ENCODE results near the gene PERCC1.

The PERCC1 gene

DNA sequence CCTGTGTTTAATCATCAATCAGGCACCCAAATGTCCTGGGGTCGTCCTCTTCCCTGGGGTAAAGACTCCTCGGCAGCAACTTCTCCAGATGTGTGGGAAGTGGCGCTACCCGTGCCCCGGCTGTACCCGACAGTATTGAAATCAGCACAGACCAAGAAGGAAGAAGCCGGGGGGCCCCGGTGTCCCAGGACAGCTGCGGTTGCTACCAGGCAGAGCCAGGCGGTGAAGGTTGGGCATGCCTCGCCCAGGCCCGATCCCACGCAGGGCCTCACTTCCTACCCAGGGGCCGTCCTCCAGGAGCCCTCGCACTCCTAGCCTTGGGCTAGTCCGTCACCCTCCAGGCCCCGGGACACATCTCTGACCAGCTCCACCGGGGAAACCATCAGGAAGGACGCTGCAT lies 22.4 kb downstream of the PERCC1 start:
- TF ChIP-seq, protein P1, sequence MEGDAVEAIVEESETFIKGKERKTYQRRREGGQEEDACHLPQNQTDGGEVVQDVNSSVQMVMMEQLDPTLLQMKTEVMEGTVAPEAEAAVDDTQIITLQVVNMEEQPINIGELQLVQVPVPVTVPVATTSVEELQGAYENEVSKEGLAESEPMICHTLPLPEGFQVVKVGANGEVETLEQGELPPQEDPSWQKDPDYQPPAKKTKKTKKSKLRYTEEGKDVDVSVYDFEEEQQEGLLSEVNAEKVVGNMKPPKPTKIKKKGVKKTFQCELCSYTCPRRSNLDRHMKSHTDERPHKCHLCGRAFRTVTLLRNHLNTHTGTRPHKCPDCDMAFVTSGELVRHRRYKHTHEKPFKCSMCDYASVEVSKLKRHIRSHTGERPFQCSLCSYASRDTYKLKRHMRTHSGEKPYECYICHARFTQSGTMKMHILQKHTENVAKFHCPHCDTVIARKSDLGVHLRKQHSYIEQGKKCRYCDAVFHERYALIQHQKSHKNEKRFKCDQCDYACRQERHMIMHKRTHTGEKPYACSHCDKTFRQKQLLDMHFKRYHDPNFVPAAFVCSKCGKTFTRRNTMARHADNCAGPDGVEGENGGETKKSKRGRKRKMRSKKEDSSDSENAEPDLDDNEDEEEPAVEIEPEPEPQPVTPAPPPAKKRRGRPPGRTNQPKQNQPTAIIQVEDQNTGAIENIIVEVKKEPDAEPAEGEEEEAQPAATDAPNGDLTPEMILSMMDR (IDR thresholded peaks at IDR 0.05): no peak
- TF ChIP-seq ZFX (IDR thresholded peaks at IDR 0.05; ENCODE audit: borderline replicate concordance): no peak
- H3K27ac ChIP-seq: no peak overlapping the region

DNA sequence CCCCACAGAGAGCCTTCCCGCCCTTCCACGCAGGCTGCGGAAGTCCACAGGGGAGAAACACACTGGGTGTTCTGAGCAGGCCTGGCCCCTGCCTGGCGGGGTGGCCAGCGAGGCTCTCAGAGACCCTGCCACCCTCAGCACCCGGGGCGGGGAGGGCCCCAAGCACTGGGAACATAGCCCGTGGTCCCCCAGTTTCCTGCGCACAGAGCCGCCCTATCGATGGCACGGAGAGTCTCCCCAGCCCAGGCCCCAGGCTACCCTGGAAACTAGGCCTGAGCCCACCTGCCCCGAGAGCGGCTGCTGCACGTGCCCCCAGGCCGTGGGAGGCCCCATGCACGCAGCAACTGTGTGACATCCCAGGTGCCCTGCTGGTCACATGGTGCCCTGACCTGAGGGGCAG lies 23.7 kb downstream of the PERCC1 start:
- TF ChIP-seq, protein P1 (IDR thresholded peaks at IDR 0.05): no peak
- TF ChIP-seq ZFX (IDR thresholded peaks at IDR 0.05; ENCODE audit: borderline replicate concordance): no peak
- no peak overlapping the region for H3K27ac ChIP-seq

DNA sequence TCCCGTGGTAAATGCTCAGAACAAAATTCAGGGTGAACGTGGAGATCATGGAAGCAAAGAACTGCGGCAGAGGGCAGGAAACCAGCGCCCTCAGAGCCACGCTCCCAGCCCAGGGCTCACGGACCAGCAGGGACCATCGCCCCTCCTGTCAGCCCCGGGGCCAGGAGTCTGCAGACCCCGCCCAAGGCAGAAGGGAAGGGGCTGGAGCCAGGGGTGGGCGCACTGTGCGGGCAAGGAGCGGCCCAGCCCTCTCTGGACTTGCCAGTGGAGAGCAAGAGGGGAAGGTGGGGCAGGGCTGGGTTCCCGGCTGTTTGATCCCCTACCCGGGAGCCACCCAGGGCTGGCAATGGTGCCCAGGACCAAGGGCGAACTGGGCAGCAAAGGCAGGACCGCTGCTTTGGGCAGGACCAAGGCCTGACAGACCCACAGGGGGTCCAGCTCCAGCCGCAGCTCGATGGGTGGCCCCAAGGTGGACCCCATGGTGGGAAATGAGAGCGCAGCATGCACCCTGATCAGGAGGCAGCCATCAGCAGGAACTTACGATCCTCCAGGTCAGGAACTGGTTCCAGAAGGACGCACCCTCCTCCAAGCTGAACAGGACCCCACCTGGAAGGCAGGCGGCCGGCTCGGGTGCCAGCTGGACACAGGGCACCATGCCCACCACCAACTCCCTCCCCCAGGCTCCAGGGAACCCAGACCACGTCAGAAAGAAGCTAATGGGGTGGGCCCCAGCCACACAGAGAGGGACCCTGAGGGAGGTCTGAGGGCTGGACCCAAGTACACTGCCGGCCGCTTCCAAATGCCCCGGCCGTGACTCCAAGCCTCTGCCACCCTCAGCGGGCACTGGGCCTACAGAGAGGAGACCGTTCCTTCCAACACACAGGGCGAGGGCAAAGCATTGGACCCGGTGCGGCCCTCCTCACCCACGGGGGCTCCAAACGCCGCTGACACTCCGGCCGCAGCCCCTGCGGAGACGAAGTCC lies 24.6 kb downstream of the PERCC1 start:
- TF ChIP-seq ZFX (IDR thresholded peaks at IDR 0.05; ENCODE audit: borderline replicate concordance): no peak
- H3K27ac ChIP-seq: no peak overlapping the region

DNA sequence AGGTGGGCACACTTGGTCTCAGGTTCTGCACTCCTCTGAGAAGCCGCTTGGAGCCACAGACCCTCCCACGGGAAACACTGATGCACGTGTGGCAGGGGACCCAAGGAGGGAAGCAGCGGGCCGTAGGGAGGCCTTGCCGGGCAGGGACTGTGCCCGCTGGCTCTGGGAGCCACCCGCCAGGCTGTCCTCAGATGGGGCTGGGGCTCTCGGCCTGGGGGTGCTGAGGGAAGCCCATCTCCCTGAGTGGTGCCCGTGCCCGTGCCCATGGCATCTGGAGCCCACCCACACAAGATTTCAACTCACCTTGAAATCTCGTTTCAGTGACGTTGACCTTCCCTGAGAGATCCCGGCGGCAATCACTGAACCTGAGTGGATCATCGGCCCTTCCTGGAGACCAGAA lies 26.1 kb downstream of the PERCC1 start:
- TF ChIP-seq ZFX (IDR thresholded peaks at IDR 0.05; ENCODE audit: borderline replicate concordance): no peak
- TF ChIP-seq, protein P1 (IDR thresholded peaks at IDR 0.05): no peak
- H3K27ac ChIP-seq: no peak overlapping the region

DNA sequence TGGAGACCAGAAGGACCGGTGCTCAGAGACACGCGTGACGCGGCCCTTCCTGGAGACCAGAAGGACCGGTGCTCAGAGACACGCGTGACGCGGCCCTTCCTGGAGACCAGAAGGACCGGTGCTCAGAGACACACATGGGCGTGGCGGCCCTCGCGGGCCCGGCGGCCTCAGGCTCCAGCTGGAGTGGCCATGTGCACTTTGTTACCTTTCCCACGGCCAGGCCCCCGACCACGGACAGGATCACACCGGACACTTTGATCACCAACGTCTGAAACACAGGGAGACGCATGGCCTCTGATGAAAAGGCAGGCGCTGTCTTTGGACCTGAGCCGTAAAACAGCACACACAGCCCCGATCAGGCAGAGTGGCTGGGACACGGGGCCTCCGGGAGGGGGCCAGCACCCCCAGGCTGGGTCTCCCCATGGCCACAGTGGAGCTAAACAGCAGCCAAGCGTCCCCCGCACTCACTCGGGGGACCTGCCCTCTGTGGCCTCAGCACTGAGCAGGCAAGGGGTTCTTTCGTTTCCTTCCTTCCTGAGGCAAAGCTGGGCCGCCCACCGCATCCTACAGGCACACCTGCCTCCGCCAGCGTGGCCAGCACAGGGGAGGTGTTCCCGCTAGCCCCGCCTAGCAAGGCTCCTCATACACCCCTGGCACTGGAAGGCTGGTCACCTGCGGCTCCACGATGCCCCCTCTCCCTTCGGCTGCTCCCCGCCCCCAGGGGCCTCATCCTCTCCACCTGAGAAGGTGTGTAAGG lies 26.8 kb downstream of the PERCC1 start:
- H3K27ac ChIP-seq: no peak overlapping the region
- TF ChIP-seq, protein P1 (IDR thresholded peaks at IDR 0.05): no peak
- TF ChIP-seq ZFX (IDR thresholded peaks at IDR 0.05; ENCODE audit: borderline replicate concordance): no peak

DNA sequence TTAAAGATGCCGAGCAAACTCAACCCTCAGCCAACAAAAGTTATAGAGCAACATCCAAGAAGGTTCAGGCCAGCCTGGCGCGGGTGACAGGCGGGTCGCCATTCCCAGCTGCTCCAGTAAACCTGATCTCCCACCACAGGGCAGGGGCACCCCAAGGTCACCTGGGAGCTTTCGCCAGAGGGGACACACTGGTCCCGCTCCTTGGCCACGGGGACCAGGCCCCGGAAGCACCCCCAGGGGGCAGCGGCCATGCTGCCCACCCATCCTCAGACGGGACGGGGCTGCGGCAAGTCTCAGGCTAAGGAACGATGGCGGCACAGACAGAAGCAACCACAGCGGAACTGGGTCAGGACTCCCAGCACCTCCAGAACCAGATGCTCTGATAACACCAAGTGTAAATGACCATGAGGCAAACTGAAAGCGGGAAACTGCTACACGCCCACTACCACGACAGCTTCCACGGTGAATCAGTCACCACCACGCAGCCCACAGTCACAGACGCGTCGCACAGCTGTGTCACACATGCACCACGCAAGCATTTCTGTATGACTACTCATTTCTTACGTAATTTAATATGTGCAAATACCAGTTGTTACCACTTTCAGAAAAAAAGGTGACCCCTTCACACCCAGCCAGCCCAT lies 27.6 kb downstream of the PERCC1 start:
- no peak overlapping the region for H3K27ac ChIP-seq
- TF ChIP-seq ZFX (IDR thresholded peaks at IDR 0.05; ENCODE audit: borderline replicate concordance): no peak
- TF ChIP-seq, protein P1 (IDR thresholded peaks at IDR 0.05): no peak

DNA sequence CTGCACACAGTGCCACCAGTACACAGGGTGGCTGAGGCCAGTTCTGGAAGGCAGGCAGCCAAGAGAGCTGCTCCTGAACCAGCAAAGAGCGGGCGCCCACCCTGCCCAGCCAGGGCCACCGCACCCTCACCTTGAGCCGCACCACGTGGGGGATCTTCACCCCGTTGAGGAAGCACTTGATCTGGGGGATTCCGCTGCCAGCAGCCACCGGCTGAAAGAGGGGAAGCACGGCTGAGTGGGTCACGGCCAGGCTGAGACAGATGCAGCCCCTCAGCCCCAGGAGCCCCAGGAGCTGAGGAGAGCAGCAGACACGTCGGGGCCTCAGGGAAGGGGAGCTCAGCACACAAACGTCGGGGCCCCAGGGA lies 28.1 kb downstream of the PERCC1 start:
- no peak overlapping the region for H3K27ac ChIP-seq
- TF ChIP-seq, protein P1 (IDR thresholded peaks at IDR 0.05): no peak

Data from 22Rv1 (cell line).